ENCODE results near the gene ZNF548. TPM values are rescaled to one million over a fixed set of nuclear protein-coding genes. Genes with fewer than 3 reads are reported as not detected.

ZNF548 gene
- total RNA-seq, 4 donors from 2014 or later, result 20.2 to 26.3 (median 23.6) TPM

DNA sequence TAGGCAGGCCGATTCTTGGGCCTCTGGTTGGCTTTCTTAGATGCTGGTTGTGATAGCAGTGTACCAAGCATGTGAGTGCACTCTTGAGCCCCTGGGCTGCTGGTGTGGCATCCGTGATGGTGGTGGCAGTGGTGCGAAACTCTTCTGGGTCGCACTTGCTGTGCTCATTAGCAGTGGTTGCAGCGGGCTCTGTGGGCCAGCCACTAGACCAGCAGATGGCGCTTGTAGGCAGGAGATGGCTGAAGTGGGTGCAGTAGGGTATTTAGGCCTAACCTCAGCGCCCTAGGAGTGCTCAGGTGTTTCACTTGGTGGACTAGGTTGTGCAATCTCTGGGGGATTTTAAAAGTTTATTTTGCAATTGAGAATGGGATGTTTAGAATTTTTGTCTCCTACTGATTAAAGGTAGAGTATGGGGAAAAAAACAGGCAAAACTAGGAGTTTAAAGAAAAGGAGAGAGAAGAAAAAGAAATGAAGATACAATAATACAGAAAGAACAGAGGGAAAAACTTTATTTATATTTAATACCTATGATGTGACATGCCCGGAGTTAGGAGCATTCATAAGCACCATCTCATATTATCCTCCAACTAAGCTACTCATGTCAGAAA, 17.0 kb downstream of the ZNF548 start:
- intact Hi-C loops (cut with DNase I), result no loop called here
- Histone ChIP-seq H3K27ac (replicated peaks in 1 of 4) (no peak overlapping the region), H3K36me3 (peaks cover 0 to 8% (median 0%) of the 10 kb centered on the region in 4 donors), H3K27me3 (no peaks in the 10 kb centered on the region), H3K9me3 (peaks cover 0 to 21% (median 14%) of the 10 kb centered on the region in 4 donors), H3K4me3 (no peak overlapping the region), H3K4me1 (peaks cover 6 to 11% (median 9%) of the 10 kb centered on the region in 4 donors)
- TF ChIP-seq CTCF (IDR thresholded peaks at IDR 0.05) (peak; percentile 33 to 63 (median 41)), POLR2A (IDR thresholded peaks at IDR 0.05; ENCODE audit: low read depth) (no peak), EP300 (IDR thresholded peaks at IDR 0.05) (no peak), POLR2AphosphoS5 (IDR thresholded peaks at IDR 0.05) (no peak)
- no peak for DNase-seq (ENCODE audit: extremely low spot score)
- WGBS, result 26% methylated on average over 6 of the region's 8 CpGs

DNA sequence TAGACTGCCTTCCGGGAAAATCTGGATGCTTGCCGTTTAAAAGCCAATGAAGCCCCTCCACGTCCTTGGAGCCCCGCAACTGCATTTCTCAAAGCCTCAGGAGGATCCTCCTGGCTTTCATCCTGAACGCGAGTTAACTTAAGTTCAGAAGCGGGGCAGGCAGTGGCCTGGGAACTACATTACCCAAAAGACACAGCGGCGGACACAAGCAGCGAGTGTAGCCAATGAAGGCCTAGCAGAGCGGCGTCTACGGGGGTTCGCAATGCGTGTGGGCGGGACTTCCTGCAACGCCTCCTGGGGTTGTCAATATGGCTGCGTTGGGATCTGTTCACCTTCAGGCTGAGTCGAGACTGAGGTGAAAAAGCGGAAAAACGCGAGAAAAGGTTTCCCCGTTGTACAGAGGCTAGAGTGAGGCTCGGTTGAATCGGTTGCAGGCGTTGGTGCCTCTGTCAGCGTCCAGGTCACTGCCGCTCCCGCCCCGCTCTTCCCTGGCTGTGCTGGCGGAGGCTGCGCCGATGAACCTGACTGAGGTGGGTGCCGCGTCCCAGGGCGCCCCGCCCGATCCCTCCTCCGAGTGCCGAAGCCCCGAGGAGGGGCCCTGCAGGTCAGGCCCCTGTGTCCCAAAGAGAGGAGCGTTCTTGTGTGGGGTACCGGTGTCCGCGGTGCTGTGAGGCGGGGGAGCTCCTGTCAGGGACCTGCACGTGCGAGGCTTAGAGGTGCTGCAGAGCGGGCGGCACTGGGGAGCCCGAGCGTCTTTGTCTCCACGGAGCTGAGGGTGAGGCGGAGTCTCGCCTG, 21.4 kb downstream of the ZNF548 start, which contains the start of gene ZNF17:
Gene ZNF17, plus strand, starts transcription at position 285 of the 795 bp plus-strand sequence. CDS start 2,455 bp downstream, outside the sequence.
- intact Hi-C loops (cut with DNase I), result loop anchor here (2.0 kb wide), 1 partner anchor 24 kb away; the partner anchor contains the start of gene ZNF749
- TF ChIP-seq POLR2AphosphoS5 (IDR thresholded peaks at IDR 0.05), result peak; percentile 76 to 94
- no peak for TF ChIP-seq EP300 (IDR thresholded peaks at IDR 0.05)
- peak; percentile 97 for DNase-seq (ENCODE audit: extremely low spot score)
- peak within 1 kb of the TSS; percentile 75 to 80 (median 78) for H3K27ac ChIP-seq (replicated peaks in 1 of 4)
- H3K9me3 ChIP-seq, result peaks cover 0 to 11% (median 3%) of the 10 kb centered on the region in 4 donors
- 0% methylated on average over 21 of the region's 55 CpGs for WGBS
- H3K27me3 ChIP-seq, result no peaks in the 10 kb centered on the region
- H3K4me1 ChIP-seq, result peaks cover 19 to 29% (median 23%) of the 10 kb centered on the region in 4 donors
- H3K36me3 ChIP-seq, result peaks cover 12 to 39% (median 33%) of the 10 kb centered on the region in 4 donors
- H3K4me3 ChIP-seq, result peak within 1 kb of the TSS; percentile 75 to 93 (median 82)

DNA sequence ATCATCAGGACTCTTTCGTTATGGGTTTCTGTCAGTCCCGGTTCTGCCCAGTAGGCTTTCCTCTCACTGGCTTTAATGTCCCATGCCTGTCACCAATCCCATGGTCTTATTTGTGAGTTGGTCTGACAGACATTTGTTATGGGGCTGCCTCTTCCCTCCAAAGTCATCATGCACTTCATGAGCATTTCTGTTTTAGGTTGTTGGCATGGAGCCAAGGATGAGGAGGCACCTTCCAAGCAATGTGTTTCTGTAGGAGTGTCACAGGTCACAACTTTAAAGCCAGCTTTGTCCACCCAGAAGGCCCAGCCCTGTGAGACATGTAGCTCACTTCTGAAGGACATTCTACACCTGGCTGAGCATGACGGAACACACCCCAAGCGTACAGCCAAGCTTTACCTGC, 29.8 kb downstream of the ZNF548 start:
- no peak overlapping the region for H3K27ac ChIP-seq (replicated peaks in 1 of 4)
- intact Hi-C loops (cut with DNase I), result no loop called here
- TF ChIP-seq POLR2A (IDR thresholded peaks at IDR 0.05; ENCODE audit: low read depth) (no peak), POLR2AphosphoS5 (IDR thresholded peaks at IDR 0.05) (no peak), CTCF (IDR thresholded peaks at IDR 0.05) (no peak), EP300 (IDR thresholded peaks at IDR 0.05) (no peak)

GRCh38 chr19:57421037-57421436, 31.4 kb downstream of the ZNF548 start:
- intact Hi-C loops (cut with DNase I), result no loop called here
- Histone ChIP-seq H3K4me1 (no peaks in the 10 kb centered on the region), H3K4me3 (no peak overlapping the region), H3K27ac (replicated peaks in 1 of 4) (no peak overlapping the region), H3K9me3 (peaks cover 3 to 86% (median 61%) of the 10 kb centered on the region in 4 donors), H3K27me3 (no peaks in the 10 kb centered on the region), H3K36me3 (peaks cover 52 to 68% (median 61%) of the 10 kb centered on the region in 4 donors)
- WGBS, result 97% methylated on average over 3 of the region's 3 CpGs
- DNase-seq (ENCODE audit: extremely low spot score), result no peak
- TF ChIP-seq EP300 (IDR thresholded peaks at IDR 0.05) (no peak), POLR2A (IDR thresholded peaks at IDR 0.05; ENCODE audit: low read depth) (no peak), POLR2AphosphoS5 (IDR thresholded peaks at IDR 0.05) (no peak), CTCF (IDR thresholded peaks at IDR 0.05) (no peak)

More for the DNA sequence above, 29.8 kb downstream of the ZNF548 start:
- 90% methylated on average over 4 of the region's 4 CpGs for WGBS
- H3K4me3 ChIP-seq, result no peak overlapping the region
- no peaks in the 10 kb centered on the region for H3K27me3 ChIP-seq
- H3K4me1 ChIP-seq, result no peaks in the 10 kb centered on the region
- DNase-seq (ENCODE audit: extremely low spot score), result no peak
- H3K9me3 ChIP-seq, result peaks cover 3 to 87% (median 61%) of the 10 kb centered on the region in 4 donors
- peaks cover 58 to 84% (median 74%) of the 10 kb centered on the region in 4 donors for H3K36me3 ChIP-seq
